SU-DHL-6 (cell line): ENCODE results near the gene ZNF552.
A peak's percentile ranks its signal among the peaks of the same experiment; 100 is the strongest.

Experiments
- H2AFZ ChIP-seq: fragments of 200-600 bp; sonication (generic); 2 replicates; pipeline ENCODE4 v1.6.1; 2014; ENCODE audit warnings: low read depth, mild to moderate bottlenecking, moderate library complexity, mixed read lengths, antibody characterized with exemption, low read length; ENCODE audit not compliant: severe bottlenecking
- H3F3A ChIP-seq: fragments of 200-600 bp; shearing (Covaris generic); 2 replicates; pipeline ENCODE4 v1.6.0; 2016; ENCODE audit warnings: antibody characterized with exemption, mild to moderate bottlenecking; ENCODE audit not compliant: insufficient read depth
- H3K27ac ChIP-seq: fragments of 200-600 bp; sonication (generic); 2 replicates; pipeline ENCODE4 v1.5.1; 2016; ENCODE audit warnings: low read depth, mild to moderate bottlenecking, low read length, moderate library complexity, mixed read lengths
- H3K27me3 ChIP-seq: fragments of 200-600 bp; sonication (generic), shearing (Covaris generic); 2 replicates; pipeline ENCODE4 v1.6.0; 2014; ENCODE audit warnings: mild to moderate bottlenecking, low read length
- H3K36me3 ChIP-seq: fragments of 200-600 bp; sonication (generic); 2 replicates; pipeline ENCODE4 v1.6.1; 2014; ENCODE audit warnings: mild to moderate bottlenecking, low read length, mixed read lengths
- H3K4me2 ChIP-seq: fragments of 300-600, 200-600 bp; shearing (Covaris generic), sonication (generic); 2 replicates; pipeline ENCODE4 v1.6.0; 2014; ENCODE audit warnings: low read length, low read depth, mild to moderate bottlenecking; ENCODE audit not compliant: poor library complexity, severe bottlenecking
- H3K4me3 ChIP-seq: fragments of 200-600 bp; sonication (generic); 2 replicates; pipeline ENCODE4 v1.5.1; 2014; ENCODE audit warnings: antibody characterized with exemption, low read length, mild to moderate bottlenecking, mixed read lengths; ENCODE audit not compliant: insufficient read depth, poor library complexity, severe bottlenecking
- H3K79me2 ChIP-seq: fragments of 200-600 bp; sonication (generic); 2 replicates; pipeline ENCODE4 v1.6.1; 2014; ENCODE audit warnings: mild to moderate bottlenecking, low read length, moderate library complexity; ENCODE audit not compliant: insufficient read depth
- H3K9ac ChIP-seq: fragments of 200-600 bp; sonication (generic); 2 replicates; pipeline ENCODE4 v1.7.0; 2014; ENCODE audit warnings: mild to moderate bottlenecking, low read length
- H3K9me2 ChIP-seq: fragments of 200-600 bp; sonication (generic); replicated peaks from 2 replicates; pipeline ENCODE4 v1.6.1; 2014; ENCODE audit warnings: low read length; ENCODE audit not compliant: insufficient read depth
- H3K9me3 ChIP-seq: fragments of 200-600 bp; sonication (generic); 2 replicates; pipeline ENCODE4 v1.6.1; 2014; ENCODE audit warnings: low read length, mixed read lengths; ENCODE audit not compliant: insufficient read depth
- H4K20me1 ChIP-seq: fragments of 200-600 bp; sonication (generic); 2 replicates; pipeline ENCODE4 v1.6.1; 2014; ENCODE audit warnings: low read depth, mild to moderate bottlenecking, antibody characterized with exemption, low read length, moderate library complexity, mixed read lengths
- CTCF ChIP-seq: fragments of 200-600 bp; sonication (generic); IDR thresholded peaks from one replicate; pipeline ENCODE4 v1.5.1; 2017; ENCODE audit warnings: antibody characterized with exemption, mild to moderate bottlenecking, low read length, moderate library complexity; ENCODE audit not compliant: insufficient read depth, poor library complexity, severe bottlenecking
- EZH2phosphoT487 ChIP-seq: fragments of 200-600 bp; sonication (generic), shearing (Covaris generic); conservative IDR thresholded peaks from 2 replicates; pipeline ENCODE4 v1.6.1; 2018; ENCODE audit warnings: mild to moderate bottlenecking, antibody characterized with exemption, low read length, moderate library complexity, mixed read lengths

The ZNF552 gene

GRCh38 chr19:57817976-57818375, 3.3 kb upstream of the ZNF552 start:
- no peak for TF ChIP-seq CTCF
- TF ChIP-seq EZH2phosphoT487 = no peak
- H3K9me3 ChIP-seq = no peaks in the 10 kb centered on the region
- H3K27ac ChIP-seq = no peak overlapping the region
- no peaks in the 10 kb centered on the region for H4K20me1 ChIP-seq
- H3F3A ChIP-seq = no peaks in the 10 kb centered on the region
- H3K4me3 ChIP-seq = no peak overlapping the region
- H3K36me3 ChIP-seq = no peaks in the 10 kb centered on the region
- H3K79me2 ChIP-seq = peaks cover 49% of the 10 kb centered on the region
- H3K9ac ChIP-seq = no peak overlapping the region
- no peaks in the 10 kb centered on the region for H3K9me2 ChIP-seq
- H3K27me3 ChIP-seq = no peaks in the 10 kb centered on the region
- no peak overlapping the region for H2AFZ ChIP-seq
- no peak overlapping the region for H3K4me2 ChIP-seq

GRCh38 chr19:57816652-57817051, 1.9 kb upstream of the ZNF552 start:
- no peak overlapping the region for H3K9ac ChIP-seq
- TF ChIP-seq EZH2phosphoT487 = no peak
- TF ChIP-seq CTCF = no peak
- H3K27me3 ChIP-seq = no peaks in the 10 kb centered on the region
- peaks cover 45% of the 10 kb centered on the region for H3K79me2 ChIP-seq
- H3K9me2 ChIP-seq = no peaks in the 10 kb centered on the region
- H3K36me3 ChIP-seq = no peaks in the 10 kb centered on the region
- no peaks in the 10 kb centered on the region for H3K9me3 ChIP-seq
- no peak overlapping the region for H3K27ac ChIP-seq
- H3K4me3 ChIP-seq = no peak overlapping the region
- H4K20me1 ChIP-seq = no peaks in the 10 kb centered on the region
- H3F3A ChIP-seq = 0 out of 2 replicates have a peak, but pooled peaks cover 4% of the 10 kb centered on the region
- no peak overlapping the region for H2AFZ ChIP-seq
- H3K4me2 ChIP-seq = no peak overlapping the region

- Histone ChIP-seq H3K79me2 (peaks cover 35% of the 10 kb centered on the region), H3K4me2 (peak overlapping the region; percentile 95), H2AFZ (peak overlapping the region; percentile 52), H3K9ac (peak overlapping the region; percentile 92), H4K20me1 (no peaks in the 10 kb centered on the region), H3K36me3 (no peaks in the 10 kb centered on the region), H3K27me3 (no peaks in the 10 kb centered on the region), H3F3A (0 out of 2 replicates have a peak, but pooled peaks cover 4% of the 10 kb centered on the region), H3K4me3 (peak overlapping the region; percentile 84), H3K9me3 (no peaks in the 10 kb centered on the region), H3K9me2 (no peaks in the 10 kb centered on the region), H3K27ac (no peak overlapping the region)
- TF ChIP-seq EZH2phosphoT487 = no peak
- TF ChIP-seq CTCF = no peak
Observed at GRCh38 chr19:57815247-57816075, 748 bp upstream of the ZNF552 start.
